Caco-2 (cell line): ENCODE data around the gene ZNF384. TPM values are rescaled to one million over a fixed set of nuclear protein-coding genes. Genes with fewer than 3 reads are reported as not detected.

Source experiments
- BruUV-seq: library from RNA; stranded (reverse); fragments of 400-500 nt; replicated peaks from 2 replicates; lab custom pipeline; 2021; lab: Mats Ljungman, UMichigan
- CTCF ChIA-PET: fragments of 300-600 bp; sonication (Branson Sonifier 250); formaldehyde crosslinking; loops from one replicate; lab custom pipeline; 2022; ENCODE audit warnings: antibody characterized with exemption; lab: Charles Lee
- POLR2A ChIA-PET: fragments of 300-600 bp; sonication (Branson Sonifier 250); formaldehyde crosslinking; loops from one replicate; lab custom pipeline; 2022; ENCODE audit warnings: antibody characterized with exemption; lab: Charles Lee
- DNase-seq, 2 experiments: peaks; one replicate each; pipeline versions ENCODE4 v3.0.0 to v3.0.0-alpha.2; 2020 to 2022
- H3K27me3 ChIP-seq: replicated peaks from 2 replicates; pipeline ENCODE4 v1.6.0; 2011; ENCODE audit warnings: low read length; ENCODE audit not compliant: control insufficient read depth, insufficient read depth
- H3K36me3 ChIP-seq: 2 replicates; pipeline ENCODE4 v1.5.1; 2011; ENCODE audit warnings: low read length; ENCODE audit not compliant: control insufficient read depth, insufficient read depth
- H3K4me1 ChIP-seq: fragments of 250-450 bp; sonication (Bioruptor Pico); 2 replicates; pipeline ENCODE4 v1.5.1; 2020; ENCODE audit warnings: mild to moderate bottlenecking
- H3K4me3 ChIP-seq: 2 replicates; pipeline ENCODE4 v1.5.1; 2011; ENCODE audit warnings: low read depth, mild to moderate bottlenecking, control low read depth, low read length
- H3K9me3 ChIP-seq: fragments of 250-450 bp; sonication (Bioruptor Pico); 2 replicates; pipeline ENCODE4 v1.5.1; 2020; ENCODE audit warnings: mild to moderate bottlenecking, moderate library complexity
- H3K27ac Mint-ChIP-seq: one replicate; pipeline ENCODE4 v1.8.0; 2022; ENCODE audit warnings: mixed read lengths; ENCODE audit not compliant: unreplicated experiment
- H3K27me3 Mint-ChIP-seq: one replicate; pipeline ENCODE4 v1.8.0; 2022; ENCODE audit warnings: mixed read lengths; ENCODE audit not compliant: insufficient read depth, unreplicated experiment
- H3K36me3 Mint-ChIP-seq: one replicate; pipeline ENCODE4 v1.8.0; 2022; ENCODE audit warnings: mild to moderate bottlenecking, mixed read lengths; ENCODE audit not compliant: insufficient read depth, unreplicated experiment
- H3K4me1 Mint-ChIP-seq: one replicate; pipeline ENCODE4 v1.8.0; 2022; ENCODE audit warnings: low read depth, mixed read lengths; ENCODE audit not compliant: unreplicated experiment
- H3K4me3 Mint-ChIP-seq: one replicate; pipeline ENCODE4 v1.8.0; 2022; ENCODE audit warnings: mild to moderate bottlenecking, moderate library complexity, mixed read lengths; ENCODE audit not compliant: unreplicated experiment
- H3K9me3 Mint-ChIP-seq: one replicate; pipeline ENCODE4 v1.8.0; 2022; ENCODE audit warnings: mixed read lengths; ENCODE audit not compliant: unreplicated experiment
- intact Hi-C: fragments of 100-400 bp; cut with micrococcal nuclease; formaldehyde crosslinking; loops from one replicate; pipeline ENCODE4 v1.10.0; 2022; ENCODE audit not compliant: unreplicated experiment
- total RNA-seq: library from RNA; stranded (reverse); gene quantifications from 2 replicates; pipeline ENCODE4 v1.2.3, GENCODE V29; 2022
- TF ChIP-seq, protein P1 (sequence below), 2 experiments: fragments of 200-600 bp in 1 of 2; IDR thresholded peaks; 1 replicate in 1 of 2; 2 replicates in 1 of 2; pipeline versions ENCODE4 v1.5.1 to v1.8.0; 2011 to 2022; ENCODE audit warnings: antibody characterized with exemption in 1 of 2, control low read depth in 1 of 2, inconsistent platforms in 1 of 2, low read depth in 1 of 2, low read length in 1 of 2, mild to moderate bottlenecking in 1 of 2, moderate library complexity in 1 of 2; ENCODE audit not compliant: insufficient read depth in 1 of 2, severe bottlenecking in 1 of 2, unreplicated experiment in 1 of 2

ZNF384 gene
- total RNA-seq, 1 experiment from 2014 or later: 127 TPM

DNA sequence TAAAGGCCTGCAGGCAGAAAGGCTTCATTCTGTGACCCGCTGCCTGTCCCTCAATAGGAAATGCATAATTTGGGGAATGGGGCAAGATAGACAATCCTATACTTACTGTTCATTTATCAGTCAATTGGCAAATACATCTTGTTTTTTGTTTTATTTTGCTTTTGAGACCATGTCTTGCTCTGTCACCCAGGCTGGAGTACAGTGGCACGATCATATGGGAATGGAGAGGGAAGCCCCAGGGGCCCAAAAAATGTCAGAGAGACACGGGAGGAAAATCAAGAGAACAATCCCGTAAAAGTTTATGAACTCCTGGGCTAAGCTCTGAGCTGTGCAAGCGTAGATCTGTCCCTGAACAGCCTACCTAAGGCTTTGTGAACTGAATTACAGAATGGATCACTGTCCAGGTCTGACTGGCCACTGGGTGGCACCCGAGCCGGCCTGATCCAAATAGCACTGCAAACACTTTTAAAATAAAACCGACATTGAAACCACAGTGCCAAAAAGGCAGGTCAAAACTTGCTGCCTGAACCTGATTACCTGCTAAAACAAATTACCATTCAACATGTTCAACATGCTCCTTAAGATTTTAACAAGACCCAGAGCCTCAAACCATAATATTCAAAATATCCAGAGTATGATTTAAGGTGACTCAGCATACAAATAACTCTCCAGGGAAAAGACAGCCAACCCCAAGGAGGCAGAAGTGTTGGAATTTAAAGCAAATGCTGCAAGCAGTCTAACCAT lies 46.4 kb upstream of the ZNF384 start:
- intact Hi-C loops: loop anchor here (1.0 kb wide), 4 partner anchors 18 to 100 kb away; partner anchors contain the start of gene MLF2
- no peaks in the 10 kb centered on the region for H3K9me3 Mint-ChIP-seq
- ChIA-PET POLR2A (no interaction called here), CTCF (interaction anchor here (0.8 to 2.0 kb wide), 4 partner anchors 12 to 47 kb away, joined by 3 to 9 read pairs (median 5); partner anchors contain the start of genes COPS7A, MLF2 and ZNF384)
- H3K27me3 ChIP-seq: no peaks in the 10 kb centered on the region
- no peaks in the 10 kb centered on the region for H3K27me3 Mint-ChIP-seq
- peak overlapping the region; percentile 24 for H3K27ac Mint-ChIP-seq
- no peaks in the 10 kb centered on the region for H3K9me3 ChIP-seq
- no peak overlapping the region for H3K4me3 ChIP-seq
- TF ChIP-seq, protein P1, sequence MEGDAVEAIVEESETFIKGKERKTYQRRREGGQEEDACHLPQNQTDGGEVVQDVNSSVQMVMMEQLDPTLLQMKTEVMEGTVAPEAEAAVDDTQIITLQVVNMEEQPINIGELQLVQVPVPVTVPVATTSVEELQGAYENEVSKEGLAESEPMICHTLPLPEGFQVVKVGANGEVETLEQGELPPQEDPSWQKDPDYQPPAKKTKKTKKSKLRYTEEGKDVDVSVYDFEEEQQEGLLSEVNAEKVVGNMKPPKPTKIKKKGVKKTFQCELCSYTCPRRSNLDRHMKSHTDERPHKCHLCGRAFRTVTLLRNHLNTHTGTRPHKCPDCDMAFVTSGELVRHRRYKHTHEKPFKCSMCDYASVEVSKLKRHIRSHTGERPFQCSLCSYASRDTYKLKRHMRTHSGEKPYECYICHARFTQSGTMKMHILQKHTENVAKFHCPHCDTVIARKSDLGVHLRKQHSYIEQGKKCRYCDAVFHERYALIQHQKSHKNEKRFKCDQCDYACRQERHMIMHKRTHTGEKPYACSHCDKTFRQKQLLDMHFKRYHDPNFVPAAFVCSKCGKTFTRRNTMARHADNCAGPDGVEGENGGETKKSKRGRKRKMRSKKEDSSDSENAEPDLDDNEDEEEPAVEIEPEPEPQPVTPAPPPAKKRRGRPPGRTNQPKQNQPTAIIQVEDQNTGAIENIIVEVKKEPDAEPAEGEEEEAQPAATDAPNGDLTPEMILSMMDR (IDR thresholded peaks at IDR 0.05; ENCODE audit: insufficient read depth in 1 of 2, low read depth in 1 of 2, low read length in 1 of 2, severe bottlenecking in 1 of 2, unreplicated experiment in 1 of 2): peak; percentile 94
- H3K4me3 Mint-ChIP-seq: no peak overlapping the region
- no peaks in the 10 kb centered on the region for H3K36me3 ChIP-seq
- no TSS peak for BruUV-seq
- DNase-seq: peak; percentile 70 to 81
- peaks cover 8% of the 10 kb centered on the region for H3K4me1 Mint-ChIP-seq
- no peaks in the 10 kb centered on the region for H3K36me3 Mint-ChIP-seq
- no peaks in the 10 kb centered on the region for H3K4me1 ChIP-seq

DNA sequence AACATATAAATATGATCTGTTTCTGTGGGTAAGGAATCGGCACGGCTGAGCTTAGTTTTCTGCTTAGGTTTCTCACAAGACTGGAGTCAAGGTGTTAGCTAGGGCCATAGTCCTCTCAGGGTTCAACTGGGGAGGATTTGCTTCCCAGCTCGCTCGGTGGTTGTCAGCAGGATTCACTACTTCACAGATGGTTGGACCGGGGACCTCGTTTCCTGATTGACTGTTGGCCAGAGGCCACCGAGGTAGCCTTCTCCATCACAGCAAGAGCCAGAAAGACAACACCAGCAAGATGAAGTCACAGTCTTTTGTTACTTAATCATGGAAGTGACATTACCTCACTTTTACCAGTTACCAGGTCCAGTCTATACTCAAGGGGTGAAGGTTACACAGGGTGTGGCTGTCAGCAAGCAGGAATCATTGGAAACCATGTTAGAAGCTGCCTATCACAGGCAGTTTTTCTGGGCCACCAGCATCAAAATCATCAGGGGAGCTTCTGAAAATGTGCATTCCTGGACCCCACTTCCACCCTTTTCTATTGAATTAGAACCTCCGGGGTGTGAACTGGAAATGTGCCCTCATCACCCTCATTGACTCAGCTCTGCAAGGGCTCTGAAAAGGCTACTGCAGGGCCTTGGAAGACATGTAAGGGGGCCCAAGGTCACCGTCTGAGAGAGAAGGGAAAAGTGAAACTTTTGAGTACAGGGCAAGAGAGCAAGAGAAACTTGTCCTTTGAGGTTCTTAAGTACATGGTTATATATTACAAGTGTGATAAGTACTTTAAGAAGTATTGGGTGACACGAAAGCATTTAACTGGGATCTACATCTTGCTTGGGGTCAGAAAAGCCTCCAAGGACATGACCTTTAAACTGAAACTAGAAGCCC lies 45.6 kb upstream of the ZNF384 start:
- no peaks in the 10 kb centered on the region for H3K4me1 ChIP-seq
- Mint-ChIP-seq H3K4me1 (peaks cover 8% of the 10 kb centered on the region), H3K36me3 (peaks cover 3% of the 10 kb centered on the region), H3K9me3 (no peaks in the 10 kb centered on the region), H3K4me3 (no peak overlapping the region), H3K27me3 (no peaks in the 10 kb centered on the region), H3K27ac (no peak overlapping the region)
- H3K9me3 ChIP-seq: no peaks in the 10 kb centered on the region
- TF ChIP-seq, protein P1 (IDR thresholded peaks at IDR 0.05; ENCODE audit: insufficient read depth in 1 of 2, low read depth in 1 of 2, low read length in 1 of 2, severe bottlenecking in 1 of 2, unreplicated experiment in 1 of 2): no peak
- no peaks in the 10 kb centered on the region for H3K36me3 ChIP-seq
- H3K4me3 ChIP-seq: no peak overlapping the region
- CTCF ChIA-PET: interaction anchor here (0.6 to 2.0 kb wide), 6 partner anchors 11 to 46 kb away, joined by 3 to 9 read pairs (median 3); partner anchors contain the start of genes COPS7A, MLF2 and ZNF384
- BruUV-seq: no TSS peak
- POLR2A ChIA-PET: interaction anchor here (0.5 to 2.0 kb wide), 3 partner anchors 11 to 201 kb away, joined by 3 to 10 read pairs (median 5); partner anchors contain the start of genes COPS7A, GAPDH and MLF2
- intact Hi-C loops: loop anchor here (1.0 kb wide), 4 partner anchors 19 to 101 kb away; partner anchors contain the start of gene MLF2
- H3K27me3 ChIP-seq: no peaks in the 10 kb centered on the region
- DNase-seq: no peak

DNA sequence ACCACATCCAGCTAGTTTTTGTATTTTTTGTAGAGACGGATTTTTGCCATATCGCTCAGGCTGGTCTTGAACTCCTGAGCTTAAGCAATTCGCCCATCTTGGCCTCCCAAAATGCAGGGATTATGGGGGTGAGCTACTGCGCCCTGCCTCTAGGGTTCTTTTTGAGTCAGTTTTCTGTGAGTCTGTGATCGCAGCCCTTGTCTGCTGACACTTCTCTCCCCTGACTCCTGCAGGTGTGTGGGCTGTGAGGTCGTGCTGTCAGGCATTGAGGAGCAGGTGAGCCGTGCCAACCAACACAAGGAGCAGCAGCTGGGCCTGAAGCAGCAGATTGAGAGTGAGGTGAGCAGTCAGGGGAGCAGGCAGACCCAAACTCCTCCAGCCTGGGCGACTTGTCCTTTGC lies 41.0 kb upstream of the ZNF384 start:
- Mint-ChIP-seq H3K36me3 (peaks cover 10% of the 10 kb centered on the region), H3K9me3 (no peaks in the 10 kb centered on the region), H3K27me3 (no peaks in the 10 kb centered on the region), H3K27ac (no peak overlapping the region), H3K4me3 (no peak overlapping the region), H3K4me1 (no peaks in the 10 kb centered on the region)
- DNase-seq: no peak
- ChIA-PET CTCF (interaction anchor here (0.9 kb wide), 1 partner anchor 23 kb away, joined by 4 read pairs; the partner anchor contains the start of gene MLF2), POLR2A (no interaction called here)
- Histone ChIP-seq H3K27me3 (no peaks in the 10 kb centered on the region), H3K9me3 (no peaks in the 10 kb centered on the region), H3K4me3 (no peak overlapping the region), H3K36me3 (no peaks in the 10 kb centered on the region), H3K4me1 (peaks cover 5% of the 10 kb centered on the region; the same call in 1 of the 2 replicates)
- intact Hi-C loops: no loop called here
- TF ChIP-seq, protein P1 (IDR thresholded peaks at IDR 0.05; ENCODE audit: insufficient read depth in 1 of 2, low read depth in 1 of 2, low read length in 1 of 2, severe bottlenecking in 1 of 2, unreplicated experiment in 1 of 2): no peak
- no TSS peak for BruUV-seq
